HG03354 (cell line): ENCODE results near the gene TRPC4.

ENCODE experiments used
- ATAC-seq: cut with Tn5 transposase; IDR thresholded peaks from one replicate; pipeline ENCODE4 v1.9.1; 2021; ENCODE audit warnings: mild to moderate bottlenecking; ENCODE audit not compliant: unreplicated experiment, poor library complexity, severe bottlenecking

The TRPC4 gene

GRCh38 chr13:37869756-37870488 lies at the start of gene TRPC4:
Gene TRPC4 (minus strand): TSS chr13:37869772. CDS start chr13:37783333, 86,439 bp downstream.
- ATAC-seq = no peak

- ATAC-seq = no peak
Observed at GRCh38 chr13:37918751-37919150, 49.2 kb upstream of the TRPC4 start.

DNA sequence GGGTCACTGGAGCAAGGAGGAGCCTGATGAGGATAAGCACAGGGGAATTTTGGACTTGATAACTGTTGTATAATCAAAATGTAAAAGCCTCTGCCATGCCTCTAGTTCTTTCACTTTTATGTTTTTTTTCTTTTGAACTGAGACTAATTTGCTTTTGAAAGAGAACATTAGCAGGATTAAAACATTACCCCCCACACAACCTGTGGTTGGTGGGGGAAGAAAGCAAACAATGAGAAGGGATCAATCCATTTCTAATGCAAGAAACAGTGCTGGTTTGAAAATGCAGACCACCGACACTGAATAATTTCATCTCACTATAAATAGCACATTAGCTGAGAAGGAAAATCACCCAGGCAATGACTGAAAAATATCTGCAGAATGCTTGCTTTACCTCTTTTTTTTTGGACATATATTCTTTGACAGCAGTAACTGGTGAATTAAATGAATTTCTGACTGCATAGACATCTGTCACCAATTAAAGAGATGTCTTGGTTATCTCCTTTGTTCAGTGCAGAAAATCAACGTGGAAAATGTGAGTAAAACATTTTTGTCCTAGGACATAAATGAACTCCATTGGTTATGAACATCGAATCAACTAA lies 48.6 kb upstream of the TRPC4 start:
- ATAC-seq = no peak

- ATAC-seq = no peak
Observed at GRCh38 chr13:37914781-37915391, 45.3 kb upstream of the TRPC4 start.

- ATAC-seq = no peak
Observed at GRCh38 chr13:37910790-37911189, 41.2 kb upstream of the TRPC4 start.

DNA sequence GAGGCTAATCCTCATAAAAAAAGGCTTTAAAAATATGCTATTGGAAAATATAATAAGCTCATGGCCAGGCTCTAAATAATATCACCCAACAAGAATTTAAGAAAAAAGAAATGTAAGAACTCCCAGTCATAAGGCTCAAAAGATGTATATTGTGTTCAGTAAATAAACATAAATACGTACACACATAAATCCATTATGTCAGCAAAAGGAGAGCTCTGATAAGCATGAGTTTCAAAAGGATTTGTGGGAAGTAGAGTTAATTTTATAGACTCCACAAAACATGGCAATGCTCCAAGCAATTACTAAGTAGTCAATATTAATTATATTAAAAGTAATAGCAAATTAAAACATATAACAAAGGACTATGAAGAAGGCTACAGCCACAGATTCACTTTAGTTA lies 37.3 kb upstream of the TRPC4 start:
- ATAC-seq = no peak

DNA sequence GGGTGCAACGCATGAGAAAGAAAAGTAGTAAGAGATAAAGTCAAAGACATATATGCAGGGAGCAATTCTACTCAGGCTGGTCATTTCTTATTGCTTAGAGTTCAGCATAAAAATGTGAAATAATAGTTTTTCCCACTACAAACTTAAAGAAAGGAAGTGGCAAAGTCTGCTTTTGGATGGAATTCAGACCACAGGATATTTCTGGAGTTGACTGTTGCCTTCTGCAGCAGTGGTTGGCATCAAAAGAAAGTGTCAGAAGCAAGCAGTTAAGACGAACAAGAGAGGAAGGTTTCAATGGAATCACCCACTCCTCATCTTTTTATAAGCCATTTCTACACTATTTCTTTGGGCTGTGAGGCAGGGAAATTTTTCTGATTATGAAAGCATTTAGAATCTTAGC lies 36.2 kb upstream of the TRPC4 start:
- no peak for ATAC-seq

DNA sequence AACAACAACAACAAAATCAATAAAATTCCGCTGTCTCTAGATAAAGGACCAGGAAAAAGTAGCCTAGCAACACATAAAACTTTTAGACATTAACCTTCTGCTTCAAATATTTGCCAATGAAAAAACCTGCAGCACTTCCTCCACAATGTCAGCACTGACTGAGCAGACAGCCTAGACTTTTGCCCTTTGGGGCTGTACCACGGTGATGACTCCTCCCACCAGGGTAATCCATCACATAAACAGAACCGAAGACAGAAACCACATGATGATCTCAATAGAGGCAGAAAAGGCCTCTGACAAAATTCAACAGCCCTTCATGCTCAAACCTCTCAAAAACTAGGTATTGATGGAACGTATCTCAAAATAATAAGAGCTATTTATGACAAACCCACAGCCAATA lies 30.2 kb upstream of the TRPC4 start:
- no peak for ATAC-seq

- ATAC-seq = no peak
Observed at GRCh38 chr13:37893321-37893720, 23.7 kb upstream of the TRPC4 start.

DNA sequence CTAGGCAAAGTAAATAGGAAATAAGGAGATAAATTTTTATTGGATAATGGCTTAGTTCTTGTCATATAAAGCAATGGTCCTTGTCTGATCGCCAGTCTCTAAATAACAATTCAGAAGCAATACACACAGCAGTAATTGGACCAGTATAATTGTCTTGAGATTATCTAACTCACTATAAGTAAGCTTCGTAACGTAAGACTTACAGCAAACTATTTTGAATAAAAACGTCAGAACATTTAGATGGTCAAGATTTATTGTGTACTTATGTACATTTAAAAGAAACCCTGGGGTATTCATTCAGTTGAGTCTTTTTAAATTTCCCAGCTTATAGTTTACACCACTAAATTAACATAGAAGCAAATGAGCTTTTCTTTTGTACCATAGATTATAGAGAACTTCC lies 20.2 kb upstream of the TRPC4 start:
- ATAC-seq = no peak

GRCh38 chr13:37889102-37889501 lies 19.5 kb upstream of the TRPC4 start:
- ATAC-seq = no peak

- ATAC-seq = no peak
Observed at GRCh38 chr13:37886879-37887278, 17.3 kb upstream of the TRPC4 start.

- no peak for ATAC-seq
Observed at GRCh38 chr13:37884674-37885073, 15.1 kb upstream of the TRPC4 start.

DNA sequence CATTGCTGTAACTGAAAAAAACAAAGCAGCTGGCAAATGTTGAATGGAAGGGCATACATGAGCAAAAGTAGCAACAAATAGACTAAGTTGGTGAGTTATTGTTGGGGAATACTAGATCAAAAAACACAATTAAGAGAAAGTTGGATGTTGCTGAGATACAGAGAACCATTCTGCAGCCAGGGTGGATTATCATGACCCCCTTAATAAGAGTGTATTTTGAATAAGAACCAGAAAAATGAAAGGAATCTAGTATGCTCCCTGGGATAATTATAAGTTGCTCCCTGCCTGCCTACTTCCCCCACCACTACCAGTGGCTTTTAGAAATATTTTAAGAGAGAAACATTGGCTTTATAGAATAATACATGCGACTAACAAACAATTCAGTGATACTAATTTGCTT lies 14.5 kb upstream of the TRPC4 start:
- no peak for ATAC-seq

GRCh38 chr13:37878921-37879320 lies 9.3 kb upstream of the TRPC4 start:
- no peak for ATAC-seq

DNA sequence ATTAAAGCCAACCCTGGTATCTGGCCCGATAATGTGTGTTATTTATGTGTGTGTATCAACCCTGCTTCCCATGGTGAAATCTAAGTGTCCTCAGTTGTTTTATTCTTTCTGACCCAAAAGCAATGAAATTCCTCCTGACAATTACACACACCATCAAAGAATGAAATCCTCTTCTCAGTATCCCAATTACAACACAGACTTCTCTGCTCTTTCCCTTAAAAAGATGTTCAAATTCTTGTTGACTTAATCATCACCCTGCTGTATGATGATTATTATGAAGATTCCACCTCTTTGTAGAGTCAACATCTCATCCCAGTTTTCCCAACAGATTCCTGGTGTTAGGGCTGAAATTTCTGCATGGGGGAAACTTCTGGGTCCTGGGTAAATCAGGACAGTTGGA lies 8.9 kb upstream of the TRPC4 start:
- ATAC-seq = no peak

GRCh38 chr13:37870895-37871550 lies 1.5 kb upstream of the TRPC4 start:
- no peak for ATAC-seq

DNA sequence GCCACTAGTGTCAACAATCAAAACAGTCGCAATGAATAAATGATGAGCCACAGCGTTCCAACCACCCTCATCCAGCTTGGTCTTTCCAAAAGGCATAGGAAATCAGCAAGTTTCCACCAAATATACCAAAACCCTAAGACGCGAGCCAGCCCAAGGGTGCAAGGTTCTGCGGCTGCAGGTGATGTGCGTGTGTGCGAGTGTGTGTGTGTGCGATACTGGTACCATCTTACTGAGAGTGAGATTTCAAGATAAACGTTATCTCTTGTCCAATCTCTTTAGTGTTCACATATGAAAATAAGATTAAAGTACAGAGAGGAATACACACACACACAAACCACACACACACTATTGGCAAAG lies 895 bp upstream of the TRPC4 start:
- no peak for ATAC-seq

DNA sequence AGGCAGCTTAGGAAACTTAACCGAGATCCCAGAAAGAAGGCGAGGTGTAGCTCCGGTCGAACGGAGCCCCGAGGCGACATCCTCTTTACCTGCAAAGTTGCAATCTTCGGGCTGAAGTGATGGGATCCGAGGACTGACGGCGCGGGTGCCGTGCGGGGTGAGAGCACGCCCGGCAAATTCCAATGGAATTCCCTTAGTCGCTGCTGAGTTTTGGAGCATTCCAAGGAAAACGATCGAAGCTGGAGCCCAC lies 141 bp downstream of the TRPC4 start:
- no peak for ATAC-seq

- no peak for ATAC-seq
Observed at GRCh38 chr13:37868691-37869505, 674 bp downstream of the TRPC4 start.
